NCI-H1417 treated with DMSO at 0.1 percent for 48 hours (cell line): ENCODE data around the gene NACC2.
"Not testable (repeated sequence)": the region's sequence is repeated elsewhere in the genome, so short reads cannot be mapped to it uniquely, and the experiment has no call there.

Source experiments
- DNase-seq: peaks from one replicate; lab custom pipeline; 2025; lab: John Stamatoyannopoulos, UW

The NACC2 gene

GRCh38 chr9:136110082-136111061 lies 15.3 kb upstream of the NACC2 start:
- no peak for DNase-seq

DNA sequence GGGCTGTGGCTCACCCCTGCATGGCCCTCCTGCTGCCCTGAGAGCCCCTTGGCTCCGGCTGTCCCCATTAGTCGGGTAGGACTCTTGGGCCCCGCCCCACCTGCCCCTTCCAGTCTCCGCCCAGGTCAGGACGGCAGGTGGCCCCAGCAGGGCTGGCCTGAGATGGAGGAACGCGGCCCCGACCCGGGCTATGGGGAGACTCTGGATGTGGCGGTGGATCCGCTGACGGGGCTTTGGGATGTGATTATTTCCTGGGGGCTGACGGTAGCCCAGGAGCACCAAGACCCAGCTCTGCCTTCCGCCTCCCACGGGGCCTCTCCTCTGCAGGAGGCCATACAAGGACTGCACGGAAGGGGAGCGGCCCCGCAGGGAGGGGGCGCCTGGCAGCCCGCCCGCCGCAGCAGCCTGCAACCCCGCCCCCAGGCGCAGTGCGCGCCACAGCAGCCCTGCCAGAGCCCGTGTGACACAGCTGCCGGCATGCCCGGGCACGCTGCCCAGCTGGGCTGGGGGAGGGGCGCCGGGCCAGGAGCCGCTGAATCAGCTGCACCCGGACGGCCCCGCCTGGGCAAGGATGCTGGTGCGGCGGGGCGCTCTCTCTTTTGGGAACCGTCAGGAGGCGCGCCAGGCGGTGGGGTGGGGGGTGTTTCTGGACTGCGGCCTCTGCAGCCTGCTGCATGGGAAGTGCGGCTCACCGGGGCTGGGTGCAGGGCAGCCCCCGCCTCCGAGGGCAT lies 14.4 kb upstream of the NACC2 start:
- peak; percentile 90 for DNase-seq

DNA sequence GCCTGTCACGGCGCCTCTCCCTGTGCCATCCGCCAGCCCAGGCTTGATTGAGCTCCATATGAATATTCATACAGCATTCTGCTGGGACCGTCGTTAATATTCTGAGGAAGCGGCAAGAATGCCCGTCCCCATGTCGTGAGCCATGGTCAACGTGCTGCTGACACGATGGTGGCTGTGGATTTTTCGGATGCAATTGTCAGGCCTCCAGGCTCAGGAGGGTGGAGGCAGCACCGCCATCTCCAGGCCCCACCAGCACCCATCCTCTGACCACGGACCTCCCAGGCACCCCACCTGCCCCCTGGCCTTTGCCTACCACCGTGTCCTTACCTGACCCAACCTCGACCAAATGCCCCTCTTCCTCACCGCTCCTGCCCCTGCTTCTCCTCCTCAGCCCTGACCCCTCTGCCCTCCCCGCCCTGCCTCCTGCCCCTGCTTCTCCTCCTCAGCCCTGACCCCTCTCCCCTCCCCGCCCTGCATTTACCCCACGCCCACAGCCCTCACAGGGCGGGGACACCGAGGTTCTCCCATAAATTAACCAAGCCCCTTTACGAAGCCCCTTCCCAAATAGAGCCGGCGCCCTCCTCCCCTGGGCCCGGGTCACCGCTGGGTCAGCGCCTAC lies 13.7 kb upstream of the NACC2 start:
- DNase-seq: no peak

GRCh38 chr9:136107953-136108647 lies 13.0 kb upstream of the NACC2 start:
- no peak for DNase-seq

DNA sequence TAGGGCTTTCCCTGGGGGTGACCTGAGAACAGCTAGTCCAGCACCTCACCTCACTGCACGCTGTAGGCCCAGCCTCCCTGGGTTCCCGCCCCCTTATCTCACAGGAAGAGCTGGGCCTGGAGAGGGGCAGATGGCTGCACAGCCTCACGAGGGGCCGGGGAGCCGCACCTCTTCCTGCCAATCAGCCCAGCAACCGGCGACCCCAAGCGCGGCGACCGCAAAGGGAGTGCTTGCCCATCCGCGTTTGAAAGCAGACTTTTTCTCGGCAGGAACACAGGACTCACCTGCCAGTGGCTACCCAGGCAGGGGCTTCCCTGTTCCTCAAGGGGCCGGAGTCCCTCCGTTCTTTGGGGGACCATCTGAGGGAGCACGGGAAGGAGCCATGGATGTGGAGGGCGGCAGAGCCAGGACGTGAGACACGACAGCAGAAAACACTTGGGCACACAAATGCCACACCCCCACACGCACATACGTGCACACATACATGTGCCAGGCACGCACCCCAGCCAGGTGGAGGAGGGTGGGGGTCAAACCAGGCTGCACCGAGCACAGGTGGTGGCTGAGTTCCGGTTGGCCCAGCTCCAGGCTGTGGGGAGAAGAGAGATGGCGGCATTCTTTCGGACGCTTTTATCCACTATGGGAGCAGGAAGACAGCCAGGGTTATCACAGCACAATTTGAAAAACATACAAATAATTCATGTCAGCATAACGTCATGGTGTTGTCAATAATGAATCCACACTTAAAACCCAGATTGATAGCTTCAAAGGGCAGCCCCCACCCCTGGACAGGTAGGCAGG lies 12.3 kb upstream of the NACC2 start:
- no peak for DNase-seq

DNA sequence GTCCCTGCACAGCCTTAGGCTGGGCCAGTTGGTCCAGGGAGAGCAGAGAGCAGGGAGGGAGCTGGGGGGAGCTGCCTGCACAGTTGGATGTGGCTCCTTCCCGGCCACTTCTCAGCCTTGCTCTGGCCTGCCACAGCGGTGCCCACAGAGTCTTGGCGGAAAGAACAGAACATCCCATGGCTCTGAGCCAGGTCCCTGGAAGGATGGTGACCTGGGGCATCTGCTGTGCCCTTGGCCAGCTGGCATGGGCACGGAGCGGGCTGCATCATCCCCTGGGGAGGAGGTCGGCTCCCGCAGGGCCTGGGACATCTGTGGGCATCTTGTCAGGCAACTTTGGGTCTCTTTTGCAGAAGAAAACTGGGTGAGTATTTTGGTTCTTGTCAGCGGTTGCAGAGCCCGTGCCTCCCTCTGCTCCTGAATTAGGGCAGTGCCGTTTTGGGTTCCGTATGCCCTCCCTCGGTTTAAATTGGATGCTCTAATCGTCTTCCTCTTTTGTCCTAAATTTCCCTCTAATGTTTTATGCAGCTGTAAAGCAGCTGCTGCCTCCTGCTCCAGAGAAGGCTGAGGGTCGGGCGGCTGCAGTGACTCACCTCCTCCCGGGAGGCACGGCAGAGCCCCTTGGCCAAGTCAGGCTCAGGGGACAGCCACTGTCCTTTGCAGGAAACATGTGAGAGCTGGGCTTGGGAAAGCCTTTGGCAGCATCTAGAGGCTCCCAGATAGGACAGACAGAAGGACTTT lies 10.5 kb upstream of the NACC2 start:
- DNase-seq: no peak

DNA sequence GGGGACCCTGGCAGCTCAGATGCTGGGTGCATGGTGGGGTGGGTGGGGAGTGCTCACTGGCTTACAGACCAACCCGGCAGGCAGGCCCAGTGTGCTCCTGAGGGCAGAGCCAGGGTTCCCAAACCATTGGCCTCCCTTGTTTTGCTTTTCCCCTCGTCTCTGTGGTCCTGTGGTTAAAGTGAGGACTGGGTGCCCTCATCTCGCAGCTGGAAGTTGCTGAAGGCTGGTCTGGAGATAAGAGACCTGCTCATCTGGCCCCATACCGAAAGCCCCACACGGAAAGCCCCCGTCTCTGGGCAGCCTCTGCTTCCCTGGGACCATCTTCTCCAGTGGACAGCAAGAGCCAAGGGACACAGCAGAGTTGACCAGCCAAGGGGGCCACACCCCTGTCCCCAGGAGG lies 9.8 kb upstream of the NACC2 start:
- no peak for DNase-seq

DNA sequence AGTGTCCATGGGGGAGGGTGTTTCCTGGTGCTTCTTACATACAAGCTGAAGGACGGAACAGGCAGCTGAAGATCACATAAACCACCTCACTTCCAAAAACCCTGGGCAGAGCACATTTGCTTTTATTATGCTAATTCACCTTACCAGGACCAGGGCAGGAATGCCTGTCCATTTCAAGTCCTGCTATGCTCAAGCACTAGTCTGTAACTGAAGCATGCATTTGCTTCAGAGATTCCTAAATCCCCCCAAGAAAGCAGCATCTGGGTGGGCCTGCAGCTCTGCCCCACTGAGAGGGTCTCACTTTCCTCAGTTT lies 9.4 kb upstream of the NACC2 start:
- no peak for DNase-seq

DNA sequence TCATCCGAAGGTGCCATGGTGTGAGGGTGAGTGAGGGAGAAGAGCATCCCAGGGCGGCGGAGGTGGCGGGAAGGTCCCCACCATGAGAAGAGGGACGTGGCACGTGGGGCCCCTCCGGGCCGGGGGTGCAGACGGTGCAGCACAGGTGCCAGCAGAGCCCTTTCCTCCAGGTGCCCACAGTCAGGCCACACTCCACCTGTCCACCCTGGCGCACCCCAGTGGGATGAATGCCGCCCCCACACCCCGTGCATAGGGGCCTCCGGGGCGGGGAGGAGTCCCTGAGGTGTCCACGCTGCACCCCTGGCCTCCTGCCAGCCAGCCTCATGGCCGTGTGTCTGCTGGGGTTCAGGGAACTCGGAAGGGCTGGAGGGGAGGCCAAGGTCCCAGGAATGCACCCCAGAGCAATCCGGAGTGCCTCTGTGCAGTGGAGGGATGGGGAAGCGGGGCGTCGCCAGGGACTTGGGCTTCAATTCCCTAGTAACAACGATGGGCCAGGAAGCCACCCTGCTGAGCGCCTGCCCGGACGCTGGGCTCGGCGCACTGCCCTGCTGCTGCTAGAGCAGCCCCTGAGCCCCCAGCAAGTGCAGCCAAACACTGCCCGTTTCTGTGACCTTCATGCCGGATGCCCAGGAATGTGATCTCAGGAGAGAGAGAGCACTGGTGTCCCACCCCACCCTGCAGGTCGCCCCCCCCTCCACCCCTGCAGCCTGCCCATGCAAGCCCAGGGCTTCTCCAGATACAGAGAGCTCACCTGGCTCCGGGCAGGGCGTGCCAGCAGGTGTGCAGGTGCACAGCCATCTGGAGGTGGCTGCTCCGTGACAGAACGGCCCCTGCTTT lies 8.8 kb upstream of the NACC2 start:
- DNase-seq: peak; percentile 74

DNA sequence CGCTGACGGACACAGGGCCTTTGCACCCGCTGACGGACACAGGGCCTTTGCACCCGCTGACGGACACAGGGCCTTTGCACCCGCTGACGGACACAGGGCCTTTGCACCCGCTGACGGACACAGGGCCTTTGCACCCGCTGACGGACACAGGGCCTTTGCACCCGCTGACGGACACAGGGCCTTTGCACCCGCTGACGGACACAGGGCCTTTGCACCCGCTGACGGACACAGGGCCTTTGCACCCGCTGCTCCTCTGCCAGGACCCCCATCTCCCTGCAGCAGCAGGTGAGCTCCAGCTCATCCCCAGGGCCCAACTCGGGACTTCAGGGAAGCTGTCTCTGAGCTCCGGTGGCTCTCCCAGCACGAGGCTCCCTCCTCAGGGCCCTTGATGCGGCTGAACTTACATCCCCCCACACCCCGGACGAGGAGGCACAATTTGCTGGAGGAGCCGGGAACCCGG lies 6.6 kb upstream of the NACC2 start:
- DNase-seq: not testable (repeated sequence)

- peak; percentile 46 for DNase-seq
Observed at GRCh38 chr9:136100700-136101614, 5.9 kb upstream of the NACC2 start.

- DNase-seq: no peak
Observed at GRCh38 chr9:136099542-136099941, 4.5 kb upstream of the NACC2 start.

DNA sequence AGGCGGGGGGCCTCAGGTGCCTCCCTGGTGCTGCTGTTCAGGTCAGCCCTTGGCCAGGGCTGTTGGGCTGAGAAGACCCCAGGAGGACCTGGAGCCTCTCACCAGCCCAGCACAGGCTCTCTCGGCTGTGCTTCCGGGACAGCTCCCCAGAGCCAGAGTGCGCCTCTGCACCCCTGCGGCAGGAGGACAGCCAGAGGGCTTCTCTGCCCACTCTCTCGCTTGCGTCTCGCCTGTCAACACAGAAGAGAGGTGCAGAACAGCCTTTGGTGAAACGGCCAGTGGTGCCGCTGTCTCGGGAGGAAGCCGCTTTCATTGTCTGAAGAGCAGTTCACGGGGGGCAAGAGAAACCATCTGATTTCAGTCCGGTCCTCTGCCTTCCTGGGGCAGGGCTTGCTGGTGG lies 3.8 kb upstream of the NACC2 start:
- no peak for DNase-seq

GRCh38 chr9:136098210-136098609 lies 3.1 kb upstream of the NACC2 start:
- DNase-seq: no peak

- DNase-seq: no peak
Observed at GRCh38 chr9:136096505-136097001, 1.5 kb upstream of the NACC2 start.

DNA sequence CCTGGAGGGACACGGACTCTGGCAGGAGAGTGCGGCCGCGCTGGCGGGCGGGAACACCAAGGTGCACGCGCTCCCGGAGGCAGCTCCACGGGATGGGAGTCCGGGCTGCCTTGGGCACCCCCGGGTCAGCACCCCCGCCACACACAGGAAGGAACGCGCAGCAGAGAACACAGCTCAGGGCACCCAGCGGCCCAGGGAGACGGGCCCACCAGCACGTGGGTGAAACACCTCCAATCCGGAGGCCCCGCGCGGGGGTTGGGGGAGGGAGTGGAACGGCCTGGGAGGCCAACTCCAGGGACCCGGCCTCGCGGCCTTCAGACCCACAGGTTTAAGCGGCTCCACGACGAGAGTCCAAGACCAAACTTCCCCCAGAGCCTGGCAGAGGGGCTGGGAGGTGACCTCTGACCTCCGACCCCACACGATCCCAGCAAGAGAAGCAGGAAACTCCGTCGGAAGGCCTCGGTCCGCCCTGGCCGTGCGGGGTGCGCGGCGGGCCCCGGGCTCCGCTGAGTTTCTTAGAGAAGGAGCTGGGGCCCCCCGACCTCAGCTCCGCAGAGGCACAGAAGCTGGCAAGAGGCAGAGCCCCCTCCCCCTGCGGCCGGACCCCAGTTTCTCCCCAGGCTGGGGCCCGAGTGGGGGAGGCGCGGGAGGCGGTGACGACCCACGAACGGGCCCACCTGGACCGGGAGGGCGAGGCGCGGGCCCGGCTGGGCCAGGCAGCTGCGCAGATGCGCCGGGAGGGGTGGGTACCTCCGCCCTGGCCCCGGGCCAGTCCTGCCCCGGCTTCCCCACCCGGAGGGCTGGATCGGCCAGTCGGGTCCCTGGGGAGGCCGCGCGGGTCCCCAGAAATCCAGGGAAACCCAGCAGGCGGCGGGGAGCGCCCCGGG lies 851 bp downstream of the NACC2 start:
- DNase-seq: no peak

DNA sequence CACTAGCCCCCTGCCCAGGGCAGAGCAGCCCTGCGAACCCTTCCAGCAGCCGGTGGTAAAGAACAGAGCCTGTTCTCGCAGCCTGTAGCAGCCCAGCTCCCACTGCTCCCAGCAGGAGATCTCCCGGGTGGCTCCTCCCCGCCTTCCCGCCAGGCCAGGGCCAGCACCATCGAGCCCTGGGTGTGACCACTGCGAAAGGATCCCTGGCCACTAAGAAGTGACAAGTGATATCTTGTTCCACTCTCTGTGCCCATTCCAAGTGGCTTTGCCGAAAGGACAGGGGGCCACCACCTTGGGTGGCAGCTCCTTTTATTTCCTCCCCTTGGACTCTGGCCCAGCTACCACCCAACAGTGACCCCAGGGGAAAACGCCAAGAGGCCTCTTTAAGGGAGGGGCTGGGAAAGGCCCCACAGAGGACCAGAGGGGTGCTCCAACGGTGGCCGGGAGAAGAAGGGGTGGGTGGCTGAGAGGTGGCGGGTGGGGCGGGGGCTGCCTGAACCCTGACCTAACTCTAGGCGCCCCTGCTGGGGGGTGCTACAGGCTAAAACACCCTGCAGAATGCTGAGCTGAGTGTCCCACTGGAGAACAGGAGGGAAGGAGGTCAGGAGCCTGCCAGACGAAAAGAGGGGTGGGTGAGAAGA lies 1.6 kb downstream of the NACC2 start:
- no peak for DNase-seq
